PFSK-1 (cell line): ENCODE measurements around the gene PITPNM3.

Experiments used
- FOXP2 ChIP-seq: optimal IDR thresholded peaks from 2 replicates; pipeline ENCODE3; 2011; ENCODE audit warnings: borderline replicate concordance, control low read depth, inconsistent platforms; ENCODE audit not compliant: insufficient read depth; ENCODE audit errors: extremely low read length, extremely low read depth
- POLR2AphosphoS5 ChIP-seq: IDR thresholded peaks from 2 replicates; pipeline ENCODE4 v1.6.1; 2012; ENCODE audit warnings: low read depth, mild to moderate bottlenecking, control low read depth, low read length, moderate library complexity
- SIN3A ChIP-seq: IDR thresholded peaks from 2 replicates; pipeline ENCODE4 v1.6.1; 2012; ENCODE audit warnings: mild to moderate bottlenecking, low read length, moderate library complexity, borderline replicate concordance; ENCODE audit not compliant: insufficient read depth
- TAF1 ChIP-seq: IDR thresholded peaks from 2 replicates; pipeline ENCODE4 v1.6.1; 2012; ENCODE audit warnings: low read length, control low read depth, borderline replicate concordance; ENCODE audit not compliant: insufficient read depth
- TF ChIP-seq, protein P1 (sequence below), 2 experiments: IDR thresholded peaks; 2 replicates each; pipeline versions ENCODE4 v1.6.1 to v1.8.0; 2011 to 2012; ENCODE audit warnings: low read depth in 2 of 2, low read length in 2 of 2, control low read depth in 1 of 2, inconsistent platforms in 1 of 2, mild to moderate bottlenecking in 1 of 2, moderate library complexity in 1 of 2; ENCODE audit not compliant: insufficient read depth in 1 of 2

Gene PITPNM3

DNA sequence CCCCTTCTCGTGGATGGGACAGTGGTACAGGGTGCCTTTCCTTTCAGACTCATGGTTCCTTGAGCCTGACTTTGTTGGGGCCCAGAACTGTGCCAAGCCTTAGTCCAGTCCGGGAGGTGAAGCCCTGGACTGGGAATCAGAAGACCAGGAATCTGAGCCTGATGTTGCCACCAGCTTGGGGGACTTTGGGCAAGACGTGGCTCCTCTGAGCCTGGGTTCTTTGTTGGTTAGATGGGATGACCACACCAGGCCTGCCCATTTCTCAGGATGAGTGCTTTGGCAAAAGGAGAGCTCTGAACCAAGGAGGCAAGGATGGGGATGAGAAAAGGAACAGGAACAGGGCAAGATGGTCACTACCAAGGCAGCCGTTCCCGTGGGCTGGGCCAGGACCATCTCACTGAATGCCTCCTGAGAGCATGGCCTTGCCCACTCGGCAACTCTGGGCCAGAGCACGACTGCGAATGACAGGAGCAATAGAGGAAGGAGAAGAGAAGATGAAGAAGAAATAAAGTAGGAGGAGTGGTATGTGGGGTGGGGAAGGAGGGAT lies 32.5 kb downstream of the PITPNM3 start:
- TF ChIP-seq, protein P1, sequence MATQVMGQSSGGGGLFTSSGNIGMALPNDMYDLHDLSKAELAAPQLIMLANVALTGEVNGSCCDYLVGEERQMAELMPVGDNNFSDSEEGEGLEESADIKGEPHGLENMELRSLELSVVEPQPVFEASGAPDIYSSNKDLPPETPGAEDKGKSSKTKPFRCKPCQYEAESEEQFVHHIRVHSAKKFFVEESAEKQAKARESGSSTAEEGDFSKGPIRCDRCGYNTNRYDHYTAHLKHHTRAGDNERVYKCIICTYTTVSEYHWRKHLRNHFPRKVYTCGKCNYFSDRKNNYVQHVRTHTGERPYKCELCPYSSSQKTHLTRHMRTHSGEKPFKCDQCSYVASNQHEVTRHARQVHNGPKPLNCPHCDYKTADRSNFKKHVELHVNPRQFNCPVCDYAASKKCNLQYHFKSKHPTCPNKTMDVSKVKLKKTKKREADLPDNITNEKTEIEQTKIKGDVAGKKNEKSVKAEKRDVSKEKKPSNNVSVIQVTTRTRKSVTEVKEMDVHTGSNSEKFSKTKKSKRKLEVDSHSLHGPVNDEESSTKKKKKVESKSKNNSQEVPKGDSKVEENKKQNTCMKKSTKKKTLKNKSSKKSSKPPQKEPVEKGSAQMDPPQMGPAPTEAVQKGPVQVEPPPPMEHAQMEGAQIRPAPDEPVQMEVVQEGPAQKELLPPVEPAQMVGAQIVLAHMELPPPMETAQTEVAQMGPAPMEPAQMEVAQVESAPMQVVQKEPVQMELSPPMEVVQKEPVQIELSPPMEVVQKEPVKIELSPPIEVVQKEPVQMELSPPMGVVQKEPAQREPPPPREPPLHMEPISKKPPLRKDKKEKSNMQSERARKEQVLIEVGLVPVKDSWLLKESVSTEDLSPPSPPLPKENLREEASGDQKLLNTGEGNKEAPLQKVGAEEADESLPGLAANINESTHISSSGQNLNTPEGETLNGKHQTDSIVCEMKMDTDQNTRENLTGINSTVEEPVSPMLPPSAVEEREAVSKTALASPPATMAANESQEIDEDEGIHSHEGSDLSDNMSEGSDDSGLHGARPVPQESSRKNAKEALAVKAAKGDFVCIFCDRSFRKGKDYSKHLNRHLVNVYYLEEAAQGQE (IDR thresholded peaks at IDR 0.05; ENCODE audit: insufficient read depth in 1 of 2, low read depth in 2 of 2, low read length in 2 of 2) = no peak
- TF ChIP-seq FOXP2 (no peak), TAF1 (no peak), SIN3A (no peak), POLR2AphosphoS5 (no peak)

DNA sequence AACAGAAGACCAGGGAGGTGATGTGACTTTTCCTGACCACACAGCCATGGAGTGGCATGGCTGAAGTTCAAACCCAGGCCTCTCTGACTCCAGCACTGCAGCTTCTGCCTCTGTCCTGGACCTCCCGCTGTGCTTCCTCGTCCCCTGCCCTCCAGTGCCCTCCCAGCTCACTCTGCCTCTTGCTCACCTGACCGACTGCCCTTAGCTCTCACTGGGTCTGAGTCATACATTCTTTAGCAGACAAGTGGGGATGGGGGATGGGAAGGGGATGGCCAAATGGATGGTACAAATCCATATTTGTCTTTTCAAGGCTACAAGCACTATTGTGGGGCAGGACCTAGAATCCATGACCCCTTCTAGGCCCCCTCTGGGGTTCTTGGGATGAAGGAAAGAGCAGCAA lies 33.0 kb downstream of the PITPNM3 start:
- TF ChIP-seq SIN3A (no peak), FOXP2 (no peak), POLR2AphosphoS5 (no peak), TAF1 (no peak)
- TF ChIP-seq, protein P1 (IDR thresholded peaks at IDR 0.05; ENCODE audit: insufficient read depth in 1 of 2, low read depth in 2 of 2, low read length in 2 of 2) = no peak

DNA sequence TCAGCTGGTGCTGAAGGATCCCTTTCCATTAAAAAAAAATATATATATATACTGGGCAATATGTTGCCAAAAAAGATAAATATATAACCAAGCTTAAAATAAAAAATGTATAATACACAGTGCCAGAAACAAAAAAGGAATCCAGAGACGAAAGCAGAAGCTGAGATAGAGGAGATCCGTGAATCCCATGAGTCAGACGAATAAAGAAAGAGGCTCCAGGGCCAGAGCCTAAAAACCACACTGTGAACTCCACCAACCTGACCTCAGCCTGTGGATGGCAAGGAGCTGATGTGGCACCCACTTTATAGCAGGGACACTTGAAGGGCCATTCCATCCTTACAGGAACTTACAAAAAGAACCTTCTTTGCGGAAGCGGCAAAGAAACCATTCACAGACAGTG lies 34.8 kb downstream of the PITPNM3 start:
- TF ChIP-seq POLR2AphosphoS5 (no peak), TAF1 (no peak), FOXP2 (no peak), SIN3A (no peak)
- TF ChIP-seq, protein P1 (IDR thresholded peaks at IDR 0.05; ENCODE audit: insufficient read depth in 1 of 2, low read depth in 2 of 2, low read length in 2 of 2) = no peak

DNA sequence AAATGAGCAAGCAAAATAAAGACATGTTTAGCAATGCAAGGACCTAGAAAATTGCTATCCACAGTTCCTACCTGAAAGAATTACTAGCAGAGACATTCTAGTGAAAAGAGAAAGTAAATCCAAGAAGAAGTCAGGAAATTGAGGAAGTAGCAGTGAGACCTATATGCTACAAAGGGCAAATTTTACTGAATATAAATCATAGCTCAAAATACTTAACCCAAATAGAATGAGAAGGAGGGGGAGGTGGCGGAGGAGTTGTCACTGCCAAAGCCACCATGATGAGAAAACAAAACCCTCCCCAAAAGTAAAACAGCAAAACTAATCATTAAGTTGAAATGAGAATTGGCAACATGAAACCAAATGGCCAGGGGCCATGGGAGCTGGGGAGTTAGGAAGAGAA lies 39.3 kb downstream of the PITPNM3 start:
- TF ChIP-seq, protein P1 (IDR thresholded peaks at IDR 0.05; ENCODE audit: insufficient read depth in 1 of 2, low read depth in 2 of 2, low read length in 2 of 2) = no peak

DNA sequence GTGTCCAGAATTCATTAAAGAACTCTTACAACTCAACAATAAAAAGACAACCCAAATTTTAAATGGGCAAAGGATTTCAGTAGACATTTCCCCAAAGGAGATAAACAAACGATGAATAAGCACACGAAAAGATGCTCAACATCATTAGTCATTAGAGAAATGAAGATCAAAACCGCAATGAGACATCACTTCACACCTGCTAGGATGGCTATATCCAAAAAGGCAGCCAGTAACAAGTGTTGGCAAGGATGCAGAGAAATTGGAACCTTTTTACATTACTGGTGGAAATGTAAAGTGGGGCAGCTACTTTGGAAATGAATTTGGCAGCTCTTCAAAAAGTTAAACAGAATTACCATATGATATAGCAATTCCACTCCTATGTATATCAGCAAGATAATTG lies 42.0 kb downstream of the PITPNM3 start:
- TF ChIP-seq POLR2AphosphoS5 (no peak), FOXP2 (no peak), TAF1 (no peak), SIN3A (no peak)
- TF ChIP-seq, protein P1 (IDR thresholded peaks at IDR 0.05; ENCODE audit: insufficient read depth in 1 of 2, low read depth in 2 of 2, low read length in 2 of 2) = no peak
